Right lobe of liver (tissue), 4 donors: ENCODE results near the gene GLS.

ENCODE experiments used
- CTCF ChIP-seq, 4 donors: fragments of 200-600 bp in 3 of 4; fragments of 450-650 bp in 1 of 4; IDR thresholded peaks; one replicate each; pipeline versions ENCODE4 v1.5.1 to v1.8.0; 2016 to 2022; ENCODE audit warnings: antibody characterized with exemption in 4 of 4, mild to moderate bottlenecking in 2 of 4
- POLR2A ChIP-seq: fragments of 450-650 bp; IDR thresholded peaks from one replicate; pipeline ENCODE4 v1.6.1; 2017; ENCODE audit warnings: antibody characterized with exemption, mild to moderate bottlenecking
- donor health status: DM: no; HTN: no; CAD: no.
- donor health status: DM: no; HTN: no; CAD: no.
- donor health status: DM: no; HTN: yes; CAD: no.

DNA sequence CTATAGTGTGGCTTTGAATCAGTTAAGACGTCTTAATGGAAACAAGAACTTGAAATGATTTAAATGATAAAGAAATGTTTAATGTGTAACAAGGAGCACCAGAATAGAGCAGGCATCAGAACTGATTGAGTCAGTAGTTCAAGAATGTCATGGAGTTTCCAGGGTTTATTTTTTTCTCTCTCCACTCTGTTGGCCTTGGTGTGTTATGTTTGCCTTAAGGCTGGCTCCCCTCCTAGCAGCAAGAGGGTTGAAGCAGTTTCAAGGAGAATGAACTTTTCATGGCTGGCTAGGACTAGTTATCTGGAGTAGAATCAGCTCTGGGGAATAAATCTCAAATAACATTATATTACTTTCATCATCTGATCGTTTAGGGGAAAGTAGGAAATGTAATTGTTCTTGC, 13.4 kb upstream of the GLS start:
- TF ChIP-seq CTCF (IDR thresholded peaks at IDR 0.05) (no peak), POLR2A (no peak)
